IPS-18c (cell line): Measurements from ENCODE around the gene FRRS1.
"Not testable (repeated sequence)": the region's sequence is repeated elsewhere in the genome, so short reads cannot be mapped to it uniquely, and the experiment has no call there.

Experiments
- H3K4me3 ChIP-seq: 2 replicates; pipeline ENCODE4 v1.7.0; 2013; ENCODE audit warnings: low read depth, mild to moderate bottlenecking, low read length, moderate library complexity; ENCODE audit not compliant: insufficient read depth
- H3K9me3 ChIP-seq: one replicate; pipeline ENCODE4 v1.6.1; 2013; ENCODE audit warnings: mild to moderate bottlenecking, low read length, moderate library complexity; ENCODE audit not compliant: control insufficient read depth, insufficient read depth

Gene FRRS1

GRCh38 chr1:99776120-99776519 lies 9.7 kb upstream of the FRRS1 start:
- Histone ChIP-seq H3K9me3 (no peaks in the 10 kb centered on the region), H3K4me3 (no peak overlapping the region)

DNA sequence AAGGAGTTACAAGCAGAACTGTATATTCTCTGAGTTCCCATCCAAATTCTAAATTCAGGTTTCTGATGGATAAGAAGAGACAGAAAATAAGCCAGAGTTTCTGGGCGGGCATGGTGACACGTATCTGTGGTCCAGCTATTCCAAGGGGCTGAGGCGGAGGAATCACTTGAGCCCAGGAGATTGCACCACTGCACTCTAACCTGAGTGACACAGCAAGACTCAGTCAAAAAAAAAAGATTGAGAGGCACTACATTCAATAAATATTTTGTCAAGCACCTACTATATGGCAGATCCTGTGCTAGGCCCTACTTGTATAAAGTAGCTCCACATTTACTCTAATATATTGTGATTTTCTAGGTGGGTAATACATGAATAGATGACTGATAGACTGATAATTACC lies 6.4 kb upstream of the FRRS1 start:
- no peak overlapping the region for H3K4me3 ChIP-seq
- H3K9me3 ChIP-seq, result no peaks in the 10 kb centered on the region

- no peaks in the 10 kb centered on the region for H3K9me3 ChIP-seq
- no peak overlapping the region for H3K4me3 ChIP-seq
Measured at GRCh38 chr1:99771513-99771918, 5.1 kb upstream of the FRRS1 start.

DNA sequence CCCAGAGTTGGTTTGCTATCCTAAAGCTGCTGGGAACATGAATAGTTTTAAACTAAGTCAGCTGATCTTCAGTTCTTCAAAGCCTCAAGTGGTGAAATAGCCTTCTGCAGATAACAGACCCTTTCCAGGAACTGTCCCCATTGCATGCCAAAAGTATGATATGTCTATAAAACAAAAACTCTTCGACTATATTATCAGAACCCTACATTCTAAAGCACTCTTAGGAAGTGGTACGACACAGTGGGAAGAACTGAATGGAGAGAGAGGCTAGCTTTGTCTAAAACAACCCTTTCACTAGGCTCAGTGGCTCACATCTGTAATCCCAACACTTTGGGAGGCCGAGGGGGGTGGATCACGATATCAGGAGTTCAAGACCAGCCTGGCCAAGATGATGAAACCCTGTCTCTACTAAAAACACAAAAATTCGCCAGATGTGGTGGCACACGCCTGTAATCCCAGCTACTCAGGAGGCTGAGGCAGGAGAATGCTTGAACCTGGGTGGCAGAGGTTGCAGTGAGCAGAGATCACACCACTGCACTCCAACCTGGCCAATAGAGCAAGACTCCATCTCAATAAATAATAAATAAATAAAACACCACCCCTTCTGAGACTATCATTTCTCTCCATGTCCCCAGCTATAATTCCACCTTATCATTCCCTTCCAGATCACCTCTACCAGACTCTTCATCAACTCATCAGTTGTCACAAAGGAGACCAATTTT lies 2.2 kb upstream of the FRRS1 start:
- Histone ChIP-seq H3K9me3 (no peaks in the 10 kb centered on the region), H3K4me3 (no peak overlapping the region)

- no peak overlapping the region for H3K4me3 ChIP-seq
- no peaks in the 10 kb centered on the region for H3K9me3 ChIP-seq
Measured at GRCh38 chr1:99768104-99768503, 1.7 kb upstream of the FRRS1 start.

DNA sequence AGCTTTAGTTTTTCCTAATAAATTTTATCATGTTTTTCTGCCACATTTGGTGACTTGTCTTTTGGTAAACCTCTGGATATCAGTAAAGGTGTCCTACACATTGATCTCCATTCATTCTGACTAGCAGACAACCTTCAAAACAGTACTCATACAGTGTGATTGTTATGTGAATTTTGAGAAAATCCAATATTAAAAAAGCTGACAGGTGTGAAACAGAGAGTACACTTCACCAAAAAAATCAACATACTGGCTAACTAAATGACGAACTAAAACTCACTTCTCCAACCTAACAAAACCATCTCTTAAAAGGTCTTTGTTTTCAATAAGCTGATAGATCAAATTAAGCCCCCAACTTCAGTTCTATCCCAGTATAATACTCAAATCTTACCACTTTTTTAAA lies 1.5 kb downstream of the FRRS1 start:
- Histone ChIP-seq H3K9me3 (no peaks in the 10 kb centered on the region), H3K4me3 (no peak overlapping the region)

DNA sequence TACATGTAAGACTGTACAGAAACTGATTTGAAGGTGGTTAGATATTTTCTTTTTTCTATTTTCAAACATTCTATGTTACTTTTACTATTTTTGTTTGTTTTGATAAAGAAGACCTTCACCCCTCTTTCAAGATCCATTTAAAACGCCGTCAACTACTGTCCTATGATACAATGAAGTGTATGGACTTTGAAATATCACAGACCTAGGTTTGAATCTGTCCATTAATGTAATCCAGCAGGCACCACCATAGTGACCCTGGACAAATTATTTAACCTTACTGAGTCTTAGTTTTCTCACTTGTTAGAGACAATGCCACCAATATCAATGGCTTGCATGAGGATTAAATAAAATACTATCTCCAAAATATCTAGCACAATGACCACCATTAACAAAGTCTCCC lies 2.0 kb downstream of the FRRS1 start:
- Histone ChIP-seq H3K4me3 (no peak overlapping the region), H3K9me3 (no peaks in the 10 kb centered on the region)

DNA sequence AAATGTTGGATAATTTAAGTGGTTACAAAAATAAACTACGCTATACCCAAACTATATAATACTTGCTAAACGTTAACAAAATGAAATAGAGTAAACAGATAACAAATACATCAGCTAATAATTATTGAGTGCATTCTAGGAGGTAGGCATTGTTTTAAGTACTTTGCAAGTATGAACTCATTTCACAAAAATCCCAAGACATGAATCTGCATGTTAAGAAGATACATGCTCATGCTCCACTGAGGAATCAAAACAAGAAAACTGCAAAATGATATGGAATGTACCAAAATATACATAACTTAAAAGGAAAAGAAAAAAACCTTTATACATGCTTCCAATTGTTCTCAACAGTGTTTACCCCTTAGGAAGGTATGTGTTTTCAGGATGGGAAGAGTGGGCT lies 2.5 kb downstream of the FRRS1 start:
- no peak overlapping the region for H3K4me3 ChIP-seq
- no peaks in the 10 kb centered on the region for H3K9me3 ChIP-seq

- Histone ChIP-seq H3K9me3 (no peaks in the 10 kb centered on the region), H3K4me3 (no peak overlapping the region)
Measured at GRCh38 chr1:99761774-99762173, 4.7 kb downstream of the FRRS1 start.

- Histone ChIP-seq H3K9me3 (no peaks in the 10 kb centered on the region), H3K4me3 (no peak overlapping the region)
Measured at GRCh38 chr1:99759518-99760160, 6.8 kb downstream of the FRRS1 start.

DNA sequence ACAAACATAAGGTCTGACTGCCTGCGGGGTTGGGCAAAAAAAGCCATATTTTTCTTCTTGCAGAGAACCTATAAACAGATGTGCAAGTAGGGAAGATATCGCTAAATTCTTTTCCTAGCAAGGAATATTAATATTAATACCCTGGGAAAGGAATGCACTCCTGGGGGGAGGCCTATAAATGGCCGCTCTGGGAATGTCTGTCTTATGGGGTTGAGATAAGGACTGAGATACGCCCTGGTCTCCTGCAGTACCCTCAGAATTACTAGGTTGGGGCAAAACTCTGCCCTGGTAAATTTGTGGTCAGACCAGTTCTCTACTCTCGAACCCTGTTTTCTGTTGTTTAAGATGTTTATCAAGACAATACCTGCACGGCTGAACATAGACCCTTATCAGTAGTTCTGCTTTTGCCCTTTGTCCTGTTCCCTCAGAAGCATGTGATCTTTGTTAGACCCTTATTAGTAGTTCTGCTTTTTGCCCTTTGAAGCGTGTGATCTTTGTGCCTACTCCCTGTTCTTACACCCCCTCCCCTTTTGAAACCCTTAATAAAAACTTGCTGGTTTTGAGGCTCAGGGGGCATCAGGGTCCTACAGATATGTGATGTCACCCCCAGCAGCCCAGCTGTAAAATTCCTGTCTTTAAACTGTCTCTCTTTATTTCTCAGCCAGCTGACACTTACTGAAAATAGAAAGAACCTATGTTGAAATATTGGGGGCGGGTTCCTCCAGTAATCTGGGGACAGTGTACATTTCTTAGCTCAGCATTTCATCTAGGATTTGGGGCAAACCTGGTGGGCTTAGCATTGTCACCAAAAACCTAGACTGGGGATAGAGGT lies 7.5 kb downstream of the FRRS1 start:
- H3K9me3 ChIP-seq, H3K4me3 ChIP-seq: not testable (repeated sequence)

DNA sequence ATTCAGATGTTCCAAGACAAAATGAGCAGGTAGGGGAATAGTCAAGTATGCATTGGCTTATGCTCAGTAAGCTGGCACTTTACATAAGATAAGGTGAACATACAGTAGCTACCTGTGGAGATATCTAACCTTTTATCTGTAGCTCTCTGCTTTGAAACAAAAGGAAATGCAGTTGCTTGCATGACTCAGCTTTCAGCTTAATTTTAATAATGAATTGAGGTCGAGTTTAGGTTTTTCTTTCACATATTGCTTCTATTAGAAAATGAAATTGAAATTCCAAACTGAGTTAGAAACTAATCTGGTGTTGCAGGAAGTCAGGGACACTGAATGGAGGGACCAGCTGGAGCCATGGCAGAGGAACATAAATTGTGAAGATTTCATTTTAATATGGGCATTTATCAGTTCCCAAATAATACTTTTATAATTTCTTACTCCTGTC lies 8.3 kb downstream of the FRRS1 start:
- Histone ChIP-seq H3K9me3 (no peaks in the 10 kb centered on the region), H3K4me3 (no peak overlapping the region)

DNA sequence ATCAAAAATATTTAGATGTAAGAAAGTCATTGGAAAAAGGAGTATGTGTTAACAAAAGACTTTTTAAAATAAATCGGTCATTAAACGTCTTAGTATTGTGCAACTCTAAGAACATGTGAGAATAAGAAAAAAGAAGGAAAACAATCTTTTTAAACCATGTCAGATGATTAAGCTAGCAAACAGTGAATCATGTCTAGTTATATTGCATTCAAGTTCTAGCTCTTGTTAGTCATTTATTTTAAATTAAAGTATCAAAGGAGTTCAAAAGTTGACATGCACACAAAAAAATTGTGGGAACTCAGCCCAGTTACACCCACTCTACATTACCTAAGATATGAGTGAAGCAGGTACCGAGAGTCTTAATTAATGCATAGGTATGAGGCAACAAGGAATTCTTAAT lies 9.8 kb downstream of the FRRS1 start:
- Histone ChIP-seq H3K9me3 (no peaks in the 10 kb centered on the region), H3K4me3 (no peak overlapping the region)

DNA sequence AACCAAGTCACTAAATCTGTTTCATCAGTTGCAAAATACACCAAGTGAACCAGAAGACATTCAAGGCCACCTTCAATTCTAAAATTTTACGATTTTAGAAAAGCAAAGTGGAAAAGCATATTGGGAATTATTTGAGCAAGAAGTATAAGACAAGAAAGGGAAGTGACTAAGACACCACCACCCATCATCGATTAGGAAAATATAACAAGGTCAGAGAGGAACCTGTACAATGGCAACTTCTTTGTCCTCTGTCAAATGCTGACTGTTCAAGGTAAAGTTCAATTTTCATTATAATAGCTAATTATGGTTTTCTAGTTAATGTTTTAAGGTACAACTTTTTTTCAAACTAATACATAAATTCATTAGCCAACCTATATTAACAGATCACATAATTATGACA lies 10.8 kb downstream of the FRRS1 start:
- Histone ChIP-seq H3K4me3 (no peak overlapping the region), H3K9me3 (no peaks in the 10 kb centered on the region)

GRCh38 chr1:99754697-99755096 lies 11.7 kb downstream of the FRRS1 start:
- no peak overlapping the region for H3K4me3 ChIP-seq

DNA sequence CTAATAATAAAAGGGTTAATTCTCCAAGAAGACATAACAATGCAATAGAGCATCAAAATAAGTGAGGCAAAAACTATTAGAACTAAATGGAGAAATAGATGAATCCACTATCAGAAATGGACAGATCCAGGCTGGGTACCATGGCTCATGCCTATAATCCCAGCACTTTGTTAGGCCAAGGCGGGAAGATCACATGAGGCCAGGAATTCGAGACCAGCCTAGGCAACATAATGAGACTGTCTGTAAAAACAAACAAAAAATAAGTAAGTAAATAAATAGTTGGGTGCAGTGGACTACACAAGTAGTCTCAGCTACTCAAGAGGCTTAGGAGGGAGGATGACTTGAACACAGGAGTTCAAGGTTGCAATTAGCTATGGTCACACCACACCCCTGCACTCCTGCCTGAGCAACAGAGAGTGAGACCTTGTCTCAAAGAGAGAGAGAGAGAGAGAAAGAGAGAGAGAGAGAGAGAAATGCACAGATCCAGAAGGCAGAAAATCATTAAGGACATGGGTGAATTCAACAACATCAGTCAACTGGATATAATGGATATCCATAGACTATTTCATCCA lies 12.3 kb downstream of the FRRS1 start:
- no peaks in the 10 kb centered on the region for H3K9me3 ChIP-seq
- no peak overlapping the region for H3K4me3 ChIP-seq

More at GRCh38 chr1:99754697-99755096, 11.7 kb downstream of the FRRS1 start:
- no peaks in the 10 kb centered on the region for H3K9me3 ChIP-seq

- no peaks in the 10 kb centered on the region for H3K9me3 ChIP-seq
- no peak overlapping the region for H3K4me3 ChIP-seq
Measured at GRCh38 chr1:99751877-99752504, 14.4 kb downstream of the FRRS1 start.
